ENCODE results near the gene EIF3M.

Gene EIF3M

GRCh38 chr11:32583459-32584271, at the start of gene EIF3M:
Gene EIF3M, plus strand, starts transcription at chr11:32583831. Its CDS starts 57 bp downstream, at chr11:32583888.
- DNase-seq (ENCODE audit: low read depth in 2 of 2): peak; percentile 91 to 96

DNA sequence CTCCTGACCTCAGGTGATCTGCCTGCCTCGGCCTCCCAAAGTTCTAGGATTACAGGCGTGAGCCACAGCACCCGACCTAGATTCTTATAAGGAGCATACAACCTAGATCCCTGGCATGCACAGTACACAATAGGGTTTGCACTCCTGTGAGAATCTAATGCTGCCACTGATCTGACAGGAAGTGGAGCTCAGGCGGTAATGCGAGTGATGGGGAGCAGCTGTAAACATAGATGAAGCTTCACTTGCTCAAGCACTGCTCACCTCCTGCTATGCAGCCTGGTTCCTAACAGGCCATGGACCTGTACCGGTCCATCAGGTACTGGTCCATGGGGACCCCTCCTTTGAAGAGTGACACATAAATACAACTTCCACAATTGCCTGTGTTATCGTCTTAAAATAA, 44.8 kb upstream of the EIF3M start:
- DNase-seq (ENCODE audit: low read depth in 2 of 2): no peak

DNA sequence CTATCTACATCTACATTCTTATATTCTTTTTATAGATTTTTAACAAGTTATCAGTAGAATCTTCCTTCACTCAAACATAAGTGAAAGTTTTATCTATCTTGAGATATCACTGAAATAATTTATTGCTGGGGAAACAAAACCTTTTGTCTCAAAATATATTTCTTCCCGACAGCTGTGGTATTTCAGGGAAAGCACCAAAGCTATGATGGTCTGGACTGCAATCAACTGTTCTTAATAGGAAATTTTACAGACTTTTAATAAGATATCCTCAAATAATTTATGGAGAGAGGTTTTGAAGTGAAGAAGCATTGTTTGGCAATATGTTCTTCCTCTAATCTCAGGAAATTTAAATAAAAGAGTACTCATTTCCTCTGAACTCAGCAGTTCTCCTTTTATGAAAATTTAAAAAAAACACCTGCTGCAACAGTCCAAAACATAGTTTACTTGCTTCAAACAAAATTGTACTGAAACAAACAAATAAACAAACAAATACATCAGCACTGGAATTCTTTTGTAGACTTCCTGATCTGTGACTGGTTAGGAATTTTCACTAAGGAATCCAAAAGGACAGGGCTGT, 33.9 kb upstream of the EIF3M start:
- no peak for DNase-seq (ENCODE audit: low read depth in 2 of 2)

DNA sequence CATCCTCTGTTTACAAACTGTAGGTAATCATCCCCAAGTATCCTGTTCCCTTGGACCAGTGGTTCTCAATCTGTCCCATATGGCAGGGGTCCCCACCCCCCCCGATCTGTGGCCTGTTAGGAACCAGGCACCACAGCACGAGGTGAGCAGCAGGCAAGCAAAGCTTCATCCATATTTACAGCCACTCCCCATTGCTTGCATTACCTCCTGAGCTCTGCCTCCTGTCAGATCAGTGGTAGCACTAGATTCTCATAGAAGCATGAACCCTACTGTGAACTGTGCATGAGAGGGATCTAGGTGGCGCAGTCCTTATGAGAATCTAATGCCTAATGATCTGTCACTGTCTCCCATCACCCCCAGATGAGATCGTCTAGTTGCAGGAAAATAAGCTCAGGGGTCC, 33.4 kb upstream of the EIF3M start:
- no peak for DNase-seq (ENCODE audit: low read depth in 2 of 2)

DNA sequence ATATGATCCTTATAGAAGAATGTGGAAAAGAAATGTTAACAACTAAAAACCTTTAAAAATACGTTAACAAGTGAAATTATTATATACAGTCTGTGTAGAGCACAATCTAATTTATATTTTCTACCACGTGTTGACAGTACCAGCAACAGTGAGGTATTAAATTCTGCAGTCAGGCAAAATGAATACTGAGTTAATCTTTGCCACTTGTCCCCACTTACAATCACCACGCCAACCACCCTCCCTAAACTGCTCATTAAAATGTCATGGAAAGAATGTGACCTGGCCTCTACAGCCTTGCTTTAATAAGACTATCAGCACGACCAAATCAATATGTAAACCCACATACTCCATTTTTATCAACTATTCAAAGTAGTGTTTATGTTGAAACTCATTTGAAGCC, 28.5 kb upstream of the EIF3M start:
- DNase-seq (ENCODE audit: low read depth in 2 of 2): no peak

- DNase-seq (ENCODE audit: low read depth in 2 of 2): no peak
These were observed 27.7 kb upstream of the EIF3M start for GRCh38 chr11:32555895-32556294.

- DNase-seq (ENCODE audit: low read depth in 2 of 2): no peak
These were observed 21.8 kb upstream of the EIF3M start for GRCh38 chr11:32561835-32562234.

DNA sequence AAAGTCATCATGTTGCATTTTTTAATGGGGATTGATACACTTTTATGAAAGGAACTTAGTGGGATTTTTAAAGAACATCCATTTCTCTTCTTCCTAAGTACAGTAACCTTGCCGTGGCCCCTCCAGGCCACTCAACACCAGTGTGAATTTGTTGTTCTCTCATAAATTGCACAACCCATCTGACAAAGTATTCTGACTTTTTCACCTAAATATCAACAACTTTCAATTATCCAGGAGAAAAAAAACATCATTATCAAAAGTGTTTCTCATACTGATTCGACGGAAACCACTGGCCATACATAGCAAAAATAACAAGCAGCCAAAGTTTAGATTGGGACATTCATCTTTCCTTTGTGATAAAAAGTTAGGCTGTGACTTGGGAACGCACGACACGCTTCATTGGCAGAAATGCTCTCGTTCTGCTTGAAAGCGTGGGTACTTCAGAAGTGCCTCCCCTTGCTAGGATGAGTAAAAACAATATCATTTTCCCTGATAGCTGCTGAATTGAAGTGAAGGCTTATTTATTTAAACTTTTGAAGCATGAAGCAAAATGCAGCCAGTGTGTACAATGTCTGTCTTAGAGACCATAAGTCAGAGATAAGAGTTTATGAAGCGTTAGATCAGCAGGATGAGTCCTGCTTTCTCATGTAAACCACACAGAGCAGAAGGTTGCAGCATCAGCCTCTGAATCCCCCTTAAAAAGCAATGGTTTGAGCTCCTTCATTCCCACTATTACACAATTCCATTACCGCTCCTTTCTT, 20.6 kb upstream of the EIF3M start:
- no peak for DNase-seq (ENCODE audit: low read depth in 2 of 2)

- no peak for DNase-seq (ENCODE audit: low read depth in 2 of 2)
These were observed 20.1 kb upstream of the EIF3M start for GRCh38 chr11:32563600-32563959.

- no peak for DNase-seq (ENCODE audit: low read depth in 2 of 2)
These were observed 17.1 kb upstream of the EIF3M start for GRCh38 chr11:32566517-32566916.

DNA sequence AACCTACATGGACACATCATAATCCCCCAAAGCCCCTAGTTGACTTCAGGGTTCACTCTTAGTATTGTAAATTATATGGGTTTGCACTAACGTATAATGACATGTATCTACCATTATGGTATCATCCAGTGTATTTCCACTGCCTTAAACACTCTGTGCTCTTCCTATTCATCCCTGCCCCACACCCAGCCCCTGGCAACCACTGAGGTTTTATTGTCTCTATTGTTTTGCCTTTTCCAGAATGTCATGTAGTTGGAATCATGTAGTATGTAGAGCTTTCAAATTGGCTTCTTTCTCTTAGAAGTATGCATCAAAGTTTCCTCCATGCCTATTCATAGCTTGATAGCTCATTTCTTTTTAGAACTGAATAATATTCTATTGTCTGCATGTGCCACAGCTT, 16.5 kb upstream of the EIF3M start:
- DNase-seq (ENCODE audit: low read depth in 2 of 2): no peak

GRCh38 chr11:32569313-32569881, 14.2 kb upstream of the EIF3M start:
- DNase-seq (ENCODE audit: low read depth in 2 of 2): no peak

- DNase-seq (ENCODE audit: low read depth in 2 of 2): no peak
These were observed 12.6 kb upstream of the EIF3M start for GRCh38 chr11:32571039-32571438.

- DNase-seq (ENCODE audit: low read depth in 2 of 2): no peak
These were observed 10.4 kb upstream of the EIF3M start for GRCh38 chr11:32573228-32573627.

- DNase-seq (ENCODE audit: low read depth in 2 of 2): no peak
These were observed 9.2 kb upstream of the EIF3M start for GRCh38 chr11:32574421-32574820.

DNA sequence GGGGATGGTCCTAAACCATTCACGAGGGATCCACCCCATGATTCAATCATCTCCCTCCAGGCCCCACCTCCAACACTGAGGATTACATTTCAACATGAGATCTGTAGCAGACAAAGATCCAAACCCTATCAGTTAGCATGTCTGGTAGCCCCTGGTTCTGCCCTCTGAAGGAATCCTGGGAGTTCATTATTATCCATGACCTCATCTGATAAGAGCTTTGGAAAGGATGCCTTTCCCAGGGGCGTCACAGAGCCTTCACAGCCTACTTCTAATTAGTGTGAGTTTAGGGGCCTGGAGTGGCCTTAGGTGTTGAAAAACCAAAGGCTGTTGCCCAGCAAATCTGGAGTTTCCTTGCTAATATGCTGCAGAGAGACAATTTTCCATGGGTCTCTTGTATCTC, 8.6 kb upstream of the EIF3M start:
- no peak for DNase-seq (ENCODE audit: low read depth in 2 of 2)

DNA sequence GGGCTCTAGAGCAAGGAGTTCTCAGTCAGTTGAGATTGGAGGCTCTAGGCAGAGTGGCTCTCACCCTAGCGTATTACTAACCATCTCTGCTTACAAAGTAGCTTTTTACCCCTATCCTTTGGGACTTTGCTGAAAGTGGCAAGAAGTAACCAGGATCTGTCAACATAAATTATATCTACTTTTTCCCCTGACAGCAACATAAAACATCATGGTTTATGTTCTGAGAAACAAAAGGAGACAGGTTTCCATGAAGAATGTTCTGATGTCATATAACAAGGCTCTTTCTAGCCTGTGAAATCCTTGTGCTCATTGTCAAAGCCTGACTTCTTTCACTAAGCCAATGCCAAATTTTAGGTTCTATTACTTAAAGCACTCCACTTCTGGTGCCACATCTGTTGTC, 7.2 kb upstream of the EIF3M start:
- no peak for DNase-seq (ENCODE audit: low read depth in 2 of 2)

DNA sequence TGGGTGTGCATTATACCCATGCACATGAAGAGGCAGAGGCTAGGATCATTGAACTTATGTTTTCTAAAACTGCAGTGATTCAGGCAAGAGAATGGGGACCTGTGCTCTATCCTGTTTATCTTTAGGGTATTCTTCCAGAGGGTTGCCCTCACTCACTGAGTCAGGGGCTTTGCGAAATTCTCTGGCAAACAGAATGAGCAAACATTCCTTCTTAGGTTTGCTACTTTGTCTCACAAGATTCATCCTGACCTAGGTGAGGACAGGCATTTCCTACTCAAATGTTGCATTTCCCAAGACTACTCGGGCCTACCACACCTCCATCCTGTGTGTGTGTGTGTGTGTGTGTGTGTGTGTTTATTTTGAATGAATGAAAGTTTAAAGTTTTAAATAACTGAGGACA, 2.7 kb upstream of the EIF3M start:
- DNase-seq (ENCODE audit: low read depth in 2 of 2): no peak

- DNase-seq (ENCODE audit: low read depth in 2 of 2): no peak
These were observed 2.1 kb upstream of the EIF3M start for GRCh38 chr11:32581556-32581955.

DNA sequence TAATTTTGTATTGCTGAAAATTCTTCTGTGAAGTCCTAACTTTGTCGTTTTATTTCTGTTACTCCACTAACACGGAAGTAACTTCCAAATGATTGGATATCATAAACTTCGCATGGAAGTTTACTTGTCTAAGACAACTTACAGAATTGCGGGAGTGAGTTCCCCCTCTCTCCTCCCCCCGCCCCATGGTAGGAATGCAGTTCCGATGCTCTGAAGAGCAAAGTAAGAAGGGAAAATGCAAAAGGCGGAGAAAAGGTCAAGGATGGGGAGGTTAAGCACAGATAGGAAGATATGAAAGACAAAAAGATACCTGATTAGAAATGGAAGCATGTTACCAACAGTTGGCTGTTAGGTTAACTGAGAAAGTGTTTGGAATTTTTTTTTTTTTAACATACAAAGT, 1.3 kb downstream of the EIF3M start:
- DNase-seq (ENCODE audit: low read depth in 2 of 2): no peak

DNA sequence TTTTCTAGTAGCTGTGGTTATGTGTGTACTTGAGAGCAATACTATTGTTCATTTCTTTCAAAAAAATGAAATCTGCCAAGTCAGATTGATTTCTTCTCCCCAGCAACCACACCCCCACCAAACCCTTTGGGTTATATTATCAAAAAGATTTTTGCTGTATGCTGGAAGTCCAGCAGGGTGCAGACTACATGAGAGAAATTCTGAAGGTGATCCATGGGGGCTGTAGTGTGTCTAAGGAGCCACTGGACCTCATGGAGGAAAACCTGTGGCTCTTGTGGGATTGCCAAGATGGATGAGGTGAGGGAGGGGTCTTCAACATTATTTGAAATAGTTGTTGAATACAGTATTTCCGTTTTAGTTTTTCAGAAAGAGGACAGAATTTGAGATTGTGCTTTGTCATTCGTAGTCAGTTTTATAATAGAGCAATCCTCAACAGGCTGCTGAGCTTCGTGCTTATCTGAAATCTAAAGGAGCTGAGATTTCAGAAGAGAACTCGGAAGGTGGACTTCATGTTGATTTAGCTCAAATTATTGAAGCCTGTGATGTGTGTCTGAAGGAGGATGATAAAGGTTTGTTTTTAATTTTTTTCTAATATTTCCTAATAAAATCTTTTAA, 3.1 kb downstream of the EIF3M start:
- DNase-seq (ENCODE audit: low read depth in 2 of 2): no peak

DNA sequence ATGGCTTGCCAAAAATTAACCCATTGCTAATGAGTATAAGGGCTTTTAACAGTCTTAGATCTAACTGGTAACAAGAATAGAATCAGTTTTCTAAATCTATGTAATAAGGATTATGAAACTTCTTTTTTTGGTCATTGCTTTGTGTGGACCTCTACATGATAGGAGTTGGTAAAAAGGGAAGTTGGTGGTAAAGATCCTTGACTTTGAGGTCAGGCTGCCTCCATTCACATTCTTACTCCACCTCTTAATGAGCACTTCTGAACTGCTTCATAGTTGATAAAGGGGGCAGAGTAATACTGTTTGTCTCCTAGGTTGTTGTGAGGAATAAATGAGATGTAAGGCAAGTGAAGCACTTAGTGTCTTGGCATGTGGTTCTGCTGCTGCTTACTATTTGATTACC, 10.6 kb downstream of the EIF3M start:
- no peak for DNase-seq (ENCODE audit: low read depth in 2 of 2)

Data from activated CD4-positive, alpha-beta T cell treated with anti-CD3 and anti-CD28 coated beads for 24 hours (primary cell).